WTC11 (cell line): ENCODE results near the gene GASK1A. TPM values are rescaled to one million over a fixed set of nuclear protein-coding genes. Genes with fewer than 3 reads are reported as not detected.

Experiments used
- ATAC-seq: fragments of 200-7000 bp; cut with Tn5 transposase; 2 replicates; pipeline ENCODE4 v1.10.0; 2021; ENCODE audit warnings: mild to moderate bottlenecking, moderate library complexity
- CTCF ChIA-PET: fragments of 300-600 bp; sonication (Branson Sonifier 250); formaldehyde crosslinking; loops from one replicate; lab custom pipeline; 2021; ENCODE audit warnings: antibody characterized with exemption; lab: Charles Lee
- POLR2A ChIA-PET: fragments of 350-600 bp; sonication (Branson Sonifier 250); formaldehyde crosslinking; loops from one replicate; lab custom pipeline; 2021; ENCODE audit warnings: antibody characterized with exemption; lab: Charles Lee
- DNase-seq: peaks from one replicate; pipeline ENCODE4 v3.0.0; 2021; ENCODE audit warnings: low spot score
- H3K27ac Mint-ChIP-seq: 2 replicates; pipeline ENCODE4 v1.8.0; 2021; ENCODE audit warnings: mixed read lengths
- H3K27me3 Mint-ChIP-seq: 2 replicates; pipeline ENCODE4 v1.8.0; 2021; ENCODE audit warnings: low read depth, mild to moderate bottlenecking, moderate library complexity, mixed read lengths
- H3K36me3 Mint-ChIP-seq: 2 replicates; pipeline ENCODE4 v1.8.0; 2021; ENCODE audit warnings: mixed read lengths
- H3K4me1 Mint-ChIP-seq: 2 replicates; pipeline ENCODE4 v1.8.0; 2022; ENCODE audit warnings: mixed read lengths
- H3K4me3 Mint-ChIP-seq: 2 replicates; pipeline ENCODE4 v1.8.0; 2021; ENCODE audit warnings: mild to moderate bottlenecking, moderate library complexity, mixed read lengths
- H3K9me3 Mint-ChIP-seq: 2 replicates; pipeline ENCODE4 v1.8.0; 2021; ENCODE audit warnings: mixed read lengths
- ELF4 ChIP-seq: sonication (generic); formaldehyde crosslinking; IDR thresholded peaks from 2 replicates; pipeline ENCODE4 v1.8.1; 2022; ENCODE audit warnings: low read depth, mild to moderate bottlenecking, moderate library complexity, missing genetic modification reagents
- HMGA2 ChIP-seq: fragments of 250-450 bp; sonication (Bioruptor Pico); IDR thresholded peaks from 2 replicates; pipeline ENCODE4 v1.4.0; 2021; ENCODE audit warnings: mild to moderate bottlenecking, moderate library complexity
- IRF2 ChIP-seq: sonication (generic); formaldehyde crosslinking; IDR thresholded peaks from 2 replicates; pipeline ENCODE4 v1.8.0; 2022; ENCODE audit warnings: low read depth, missing genetic modification reagents, borderline replicate concordance
- OVOL2 ChIP-seq: fragments of 250-450 bp; sonication (Bioruptor Pico); IDR thresholded peaks from 2 replicates; pipeline ENCODE4 v1.9.0; 2021; ENCODE audit warnings: mild to moderate bottlenecking, borderline replicate concordance
- RORB ChIP-seq: fragments of 250-450 bp; sonication (Bioruptor Pico); IDR thresholded peaks from 2 replicates; pipeline ENCODE4 v1.9.0; 2021; ENCODE audit warnings: mild to moderate bottlenecking
- SMAD3 ChIP-seq: sonication (generic); formaldehyde crosslinking; IDR thresholded peaks from 2 replicates; pipeline ENCODE4 v1.8.0; 2022; ENCODE audit warnings: missing genetic modification reagents, mild to moderate bottlenecking, borderline replicate concordance
- SMAD4 ChIP-seq: sonication (generic); formaldehyde crosslinking; IDR thresholded peaks from 2 replicates; pipeline ENCODE4 v1.8.0; 2022; ENCODE audit warnings: mild to moderate bottlenecking, missing genetic modification reagents
- SOX15 ChIP-seq: fragments of 250-450 bp; sonication (Bioruptor Pico); IDR thresholded peaks from 2 replicates; pipeline ENCODE4 v1.9.0; 2021; ENCODE audit warnings: mild to moderate bottlenecking
- TP53 ChIP-seq: sonication (generic); formaldehyde crosslinking; IDR thresholded peaks from 2 replicates; pipeline ENCODE4 v1.8.1; 2023; ENCODE audit warnings: mild to moderate bottlenecking, missing genetic modification reagents
- ZNF317 ChIP-seq: sonication (generic); formaldehyde crosslinking; IDR thresholded peaks from 2 replicates; pipeline ENCODE4 v1.8.1; 2023; ENCODE audit warnings: low read depth, mild to moderate bottlenecking, moderate library complexity, missing genetic modification reagents, borderline replicate concordance
- ZNF512 ChIP-seq: sonication (generic); formaldehyde crosslinking; IDR thresholded peaks from 2 replicates; pipeline ENCODE4 v1.8.1; 2022; ENCODE audit warnings: missing genetic modification reagents, borderline replicate concordance
- total RNA-seq: library from RNA; stranded (reverse); gene quantifications from 3 replicates; pipeline ENCODE4 v1.2.3, GENCODE V29; 2021
- TF ChIP-seq, protein P1 (sequence below): fragments of 250-450 bp; sonication (Bioruptor Pico); IDR thresholded peaks from 2 replicates; pipeline ENCODE4 v1.9.0; 2021; ENCODE audit warnings: mild to moderate bottlenecking, borderline replicate concordance
- TF ChIP-seq, protein P2 (sequence below): sonication (generic); formaldehyde crosslinking; IDR thresholded peaks from 2 replicates; pipeline ENCODE4 v1.8.0; 2022; ENCODE audit warnings: mild to moderate bottlenecking, missing genetic modification reagents
- TF ChIP-seq, protein P3 (sequence below): fragments of 250-450 bp; sonication (Bioruptor Pico); IDR thresholded peaks from 2 replicates; pipeline ENCODE4 v1.9.0; 2021; ENCODE audit warnings: mild to moderate bottlenecking
- TF ChIP-seq, protein P4 (sequence below): fragments of 250-450 bp; sonication (Bioruptor Pico); IDR thresholded peaks from 2 replicates; pipeline ENCODE4 v1.9.0; 2021; ENCODE audit warnings: moderate library complexity, mild to moderate bottlenecking, inconsistent platforms, borderline replicate concordance

GASK1A gene
- total RNA-seq, 1 experiment from 2014 or later, result 9.6 TPM

DNA sequence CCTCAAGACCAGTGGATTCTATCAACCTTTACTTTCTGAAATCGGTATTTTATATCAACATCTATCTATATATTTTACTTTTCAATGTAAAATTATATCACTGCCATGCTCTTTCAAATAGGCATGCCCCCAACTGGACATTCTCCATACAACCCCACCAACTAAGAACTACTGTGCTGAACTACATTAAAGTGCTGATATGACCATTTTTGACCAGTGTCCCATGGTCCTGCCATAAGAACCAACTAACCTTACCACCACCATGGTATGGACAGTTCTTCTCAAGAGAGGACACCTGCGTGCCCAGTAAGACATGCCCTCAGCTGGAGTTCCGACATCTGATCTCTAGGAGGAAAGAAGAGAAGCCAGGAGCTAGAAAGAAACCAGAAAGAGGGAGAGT lies 111.1 kb downstream of the GASK1A start:
- ATAC-seq, result no peak
- POLR2A ChIA-PET, result no interaction called here
- H3K27ac Mint-ChIP-seq, result no peak overlapping the region
- no peaks in the 10 kb centered on the region for H3K9me3 Mint-ChIP-seq
- no peaks in the 10 kb centered on the region for H3K27me3 Mint-ChIP-seq
- TF ChIP-seq ZNF512, result no peak
- TF ChIP-seq SOX15 (CRISPR knock-in tag), result no peak
- no peak for DNase-seq
- CTCF ChIA-PET, result interaction anchor here (0.7 kb wide), 1 partner anchor 129 kb away, joined by 4 read pairs; no protein-coding TSS in a partner anchor
- no peak overlapping the region for H3K4me3 Mint-ChIP-seq
- H3K4me1 Mint-ChIP-seq, result no peaks in the 10 kb centered on the region
- H3K36me3 Mint-ChIP-seq, result no peaks in the 10 kb centered on the region

- Mint-ChIP-seq H3K36me3 (no peaks in the 10 kb centered on the region), H3K4me1 (0 out of 2 replicates have a peak, but pooled peaks cover 8% of the 10 kb centered on the region), H3K27ac (no peak overlapping the region), H3K4me3 (no peak overlapping the region), H3K9me3 (no peaks in the 10 kb centered on the region), H3K27me3 (no peaks in the 10 kb centered on the region)
- POLR2A ChIA-PET, result no interaction called here
- TF ChIP-seq, protein P1, sequence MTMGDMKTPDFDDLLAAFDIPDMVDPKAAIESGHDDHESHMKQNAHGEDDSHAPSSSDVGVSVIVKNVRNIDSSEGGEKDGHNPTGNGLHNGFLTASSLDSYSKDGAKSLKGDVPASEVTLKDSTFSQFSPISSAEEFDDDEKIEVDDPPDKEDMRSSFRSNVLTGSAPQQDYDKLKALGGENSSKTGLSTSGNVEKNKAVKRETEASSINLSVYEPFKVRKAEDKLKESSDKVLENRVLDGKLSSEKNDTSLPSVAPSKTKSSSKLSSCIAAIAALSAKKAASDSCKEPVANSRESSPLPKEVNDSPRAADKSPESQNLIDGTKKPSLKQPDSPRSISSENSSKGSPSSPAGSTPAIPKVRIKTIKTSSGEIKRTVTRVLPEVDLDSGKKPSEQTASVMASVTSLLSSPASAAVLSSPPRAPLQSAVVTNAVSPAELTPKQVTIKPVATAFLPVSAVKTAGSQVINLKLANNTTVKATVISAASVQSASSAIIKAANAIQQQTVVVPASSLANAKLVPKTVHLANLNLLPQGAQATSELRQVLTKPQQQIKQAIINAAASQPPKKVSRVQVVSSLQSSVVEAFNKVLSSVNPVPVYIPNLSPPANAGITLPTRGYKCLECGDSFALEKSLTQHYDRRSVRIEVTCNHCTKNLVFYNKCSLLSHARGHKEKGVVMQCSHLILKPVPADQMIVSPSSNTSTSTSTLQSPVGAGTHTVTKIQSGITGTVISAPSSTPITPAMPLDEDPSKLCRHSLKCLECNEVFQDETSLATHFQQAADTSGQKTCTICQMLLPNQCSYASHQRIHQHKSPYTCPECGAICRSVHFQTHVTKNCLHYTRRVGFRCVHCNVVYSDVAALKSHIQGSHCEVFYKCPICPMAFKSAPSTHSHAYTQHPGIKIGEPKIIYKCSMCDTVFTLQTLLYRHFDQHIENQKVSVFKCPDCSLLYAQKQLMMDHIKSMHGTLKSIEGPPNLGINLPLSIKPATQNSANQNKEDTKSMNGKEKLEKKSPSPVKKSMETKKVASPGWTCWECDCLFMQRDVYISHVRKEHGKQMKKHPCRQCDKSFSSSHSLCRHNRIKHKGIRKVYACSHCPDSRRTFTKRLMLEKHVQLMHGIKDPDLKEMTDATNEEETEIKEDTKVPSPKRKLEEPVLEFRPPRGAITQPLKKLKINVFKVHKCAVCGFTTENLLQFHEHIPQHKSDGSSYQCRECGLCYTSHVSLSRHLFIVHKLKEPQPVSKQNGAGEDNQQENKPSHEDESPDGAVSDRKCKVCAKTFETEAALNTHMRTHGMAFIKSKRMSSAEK (CRISPR knock-in tag), result no peak
- TF ChIP-seq, protein P2, sequence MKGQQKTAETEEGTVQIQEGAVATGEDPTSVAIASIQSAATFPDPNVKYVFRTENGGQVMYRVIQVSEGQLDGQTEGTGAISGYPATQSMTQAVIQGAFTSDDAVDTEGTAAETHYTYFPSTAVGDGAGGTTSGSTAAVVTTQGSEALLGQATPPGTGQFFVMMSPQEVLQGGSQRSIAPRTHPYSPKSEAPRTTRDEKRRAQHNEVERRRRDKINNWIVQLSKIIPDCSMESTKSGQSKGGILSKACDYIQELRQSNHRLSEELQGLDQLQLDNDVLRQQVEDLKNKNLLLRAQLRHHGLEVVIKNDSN (CRISPR knock-in tag), result no peak
- TF ChIP-seq IRF2 (CRISPR knock-in tag) (no peak), ZNF317 (no peak), SMAD4 (CRISPR knock-in tag) (no peak), OVOL2 (CRISPR knock-in tag) (no peak), RORB (no peak), TP53 (no peak), ELF4 (CRISPR knock-in tag) (no peak), SMAD3 (CRISPR knock-in tag) (no peak), HMGA2 (CRISPR knock-in tag) (no peak)
- TF ChIP-seq, protein P3, sequence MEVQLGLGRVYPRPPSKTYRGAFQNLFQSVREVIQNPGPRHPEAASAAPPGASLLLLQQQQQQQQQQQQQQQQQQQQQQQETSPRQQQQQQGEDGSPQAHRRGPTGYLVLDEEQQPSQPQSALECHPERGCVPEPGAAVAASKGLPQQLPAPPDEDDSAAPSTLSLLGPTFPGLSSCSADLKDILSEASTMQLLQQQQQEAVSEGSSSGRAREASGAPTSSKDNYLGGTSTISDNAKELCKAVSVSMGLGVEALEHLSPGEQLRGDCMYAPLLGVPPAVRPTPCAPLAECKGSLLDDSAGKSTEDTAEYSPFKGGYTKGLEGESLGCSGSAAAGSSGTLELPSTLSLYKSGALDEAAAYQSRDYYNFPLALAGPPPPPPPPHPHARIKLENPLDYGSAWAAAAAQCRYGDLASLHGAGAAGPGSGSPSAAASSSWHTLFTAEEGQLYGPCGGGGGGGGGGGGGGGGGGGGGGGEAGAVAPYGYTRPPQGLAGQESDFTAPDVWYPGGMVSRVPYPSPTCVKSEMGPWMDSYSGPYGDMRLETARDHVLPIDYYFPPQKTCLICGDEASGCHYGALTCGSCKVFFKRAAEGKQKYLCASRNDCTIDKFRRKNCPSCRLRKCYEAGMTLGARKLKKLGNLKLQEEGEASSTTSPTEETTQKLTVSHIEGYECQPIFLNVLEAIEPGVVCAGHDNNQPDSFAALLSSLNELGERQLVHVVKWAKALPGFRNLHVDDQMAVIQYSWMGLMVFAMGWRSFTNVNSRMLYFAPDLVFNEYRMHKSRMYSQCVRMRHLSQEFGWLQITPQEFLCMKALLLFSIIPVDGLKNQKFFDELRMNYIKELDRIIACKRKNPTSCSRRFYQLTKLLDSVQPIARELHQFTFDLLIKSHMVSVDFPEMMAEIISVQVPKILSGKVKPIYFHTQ, result no peak
- TF ChIP-seq, protein P4, sequence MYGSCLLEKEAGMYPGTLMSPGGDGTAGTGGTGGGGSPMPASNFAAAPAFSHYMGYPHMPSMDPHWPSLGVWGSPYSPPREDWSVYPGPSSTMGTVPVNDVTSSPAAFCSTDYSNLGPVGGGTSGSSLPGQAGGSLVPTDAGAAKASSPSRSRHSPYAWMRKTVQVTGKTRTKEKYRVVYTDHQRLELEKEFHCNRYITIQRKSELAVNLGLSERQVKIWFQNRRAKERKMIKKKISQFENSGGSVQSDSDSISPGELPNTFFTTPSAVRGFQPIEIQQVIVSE (CRISPR knock-in tag), result no peak
- no peak for DNase-seq
- no peak for ATAC-seq
- CTCF ChIA-PET, result interaction anchor here (1.7 kb wide), 1 partner anchor 130 kb away, joined by 8 read pairs; no protein-coding TSS in a partner anchor
These were observed 112.4 kb downstream of the GASK1A start for GRCh38 chr3:43091481-43091880.
